ENCODE data around the gene CDH15.
A peak's percentile ranks its signal among the peaks of the same experiment; 100 is the strongest.
"Not testable (repeated sequence)": the region's sequence is repeated elsewhere in the genome, so short reads cannot be mapped to it uniquely, and the experiment has no call there.

Gene CDH15

GRCh38 chr16:89164436-89164835, 7.1 kb upstream of the CDH15 start:
- Histone ChIP-seq H3K9ac (ENCODE audit: low read depth in 1 of 2, low read length in 2 of 2) (no peak overlapping the region), H3K4me3 (ENCODE audit: low read depth in 1 of 2, low read length in 2 of 2) (no peak overlapping the region), H3K9me3 (ENCODE audit: control insufficient read depth in 1 of 2, low read length in 2 of 2) (no peaks in the 10 kb centered on the region), H3K27me3 (ENCODE audit: control insufficient read depth in 1 of 2, insufficient read depth in 2 of 2, low read length in 2 of 2) (peaks cover 11 to 20% of the 10 kb centered on the region in 2 donors), H3K4me1 (ENCODE audit: control insufficient read depth in 1 of 2, insufficient read depth in 2 of 2, low read length in 2 of 2) (peaks cover 5 to 6% of the 10 kb centered on the region in 2 donors), H3K27ac (ENCODE audit: low read depth, low read length) (no peak overlapping the region), H3K36me3 (ENCODE audit: control insufficient read depth in 1 of 2, insufficient read depth in 2 of 2, low read length in 2 of 2) (no peaks in the 10 kb centered on the region)

- Histone ChIP-seq H3K9ac (ENCODE audit: low read depth in 1 of 2, low read length in 2 of 2) (no peak overlapping the region), H3K9me3 (ENCODE audit: control insufficient read depth in 1 of 2, low read length in 2 of 2) (no peaks in the 10 kb centered on the region), H3K4me3 (ENCODE audit: low read depth in 1 of 2, low read length in 2 of 2) (no peak overlapping the region), H3K36me3 (ENCODE audit: control insufficient read depth in 1 of 2, insufficient read depth in 2 of 2, low read length in 2 of 2) (no peaks in the 10 kb centered on the region), H3K4me1 (ENCODE audit: control insufficient read depth in 1 of 2, insufficient read depth in 2 of 2, low read length in 2 of 2) (peaks cover 5 to 6% of the 10 kb centered on the region in 2 donors), H3K27ac (ENCODE audit: low read depth, low read length) (no peak overlapping the region), H3K27me3 (ENCODE audit: control insufficient read depth in 1 of 2, insufficient read depth in 2 of 2, low read length in 2 of 2) (peaks cover 11 to 25% of the 10 kb centered on the region in 2 donors)
Observed at GRCh38 chr16:89164847-89165680, 6.5 kb upstream of the CDH15 start.

DNA sequence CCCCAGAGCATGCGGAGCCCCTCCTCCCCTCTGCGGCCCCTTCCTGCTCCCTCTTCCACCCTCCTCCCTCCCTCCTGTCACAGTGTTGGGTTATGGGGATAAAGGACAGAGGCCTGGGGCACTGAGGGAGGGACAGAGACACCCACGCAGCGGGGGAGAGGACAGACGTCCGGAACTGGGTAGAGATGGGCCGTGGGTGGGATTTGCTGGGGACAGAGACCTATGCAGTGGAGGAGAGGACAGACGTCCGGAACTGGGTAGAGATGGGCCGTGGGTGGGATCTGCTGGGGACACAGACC, 5.9 kb upstream of the CDH15 start:
- not testable (repeated sequence) for H3K4me1 ChIP-seq (ENCODE audit: control insufficient read depth in 1 of 2, insufficient read depth in 2 of 2, low read length in 2 of 2); H3K4me3 ChIP-seq (ENCODE audit: low read depth in 1 of 2, low read length in 2 of 2); H3K9me3 ChIP-seq (ENCODE audit: control insufficient read depth in 1 of 2, low read length in 2 of 2); H3K27ac ChIP-seq (ENCODE audit: low read depth, low read length); H3K36me3 ChIP-seq (ENCODE audit: control insufficient read depth in 1 of 2, insufficient read depth in 2 of 2, low read length in 2 of 2); H3K9ac ChIP-seq (ENCODE audit: low read depth in 1 of 2, low read length in 2 of 2)
- peaks cover 11 to 25% of the 10 kb centered on the region in 2 donors for H3K27me3 ChIP-seq (ENCODE audit: control insufficient read depth in 1 of 2, insufficient read depth in 2 of 2, low read length in 2 of 2)

DNA sequence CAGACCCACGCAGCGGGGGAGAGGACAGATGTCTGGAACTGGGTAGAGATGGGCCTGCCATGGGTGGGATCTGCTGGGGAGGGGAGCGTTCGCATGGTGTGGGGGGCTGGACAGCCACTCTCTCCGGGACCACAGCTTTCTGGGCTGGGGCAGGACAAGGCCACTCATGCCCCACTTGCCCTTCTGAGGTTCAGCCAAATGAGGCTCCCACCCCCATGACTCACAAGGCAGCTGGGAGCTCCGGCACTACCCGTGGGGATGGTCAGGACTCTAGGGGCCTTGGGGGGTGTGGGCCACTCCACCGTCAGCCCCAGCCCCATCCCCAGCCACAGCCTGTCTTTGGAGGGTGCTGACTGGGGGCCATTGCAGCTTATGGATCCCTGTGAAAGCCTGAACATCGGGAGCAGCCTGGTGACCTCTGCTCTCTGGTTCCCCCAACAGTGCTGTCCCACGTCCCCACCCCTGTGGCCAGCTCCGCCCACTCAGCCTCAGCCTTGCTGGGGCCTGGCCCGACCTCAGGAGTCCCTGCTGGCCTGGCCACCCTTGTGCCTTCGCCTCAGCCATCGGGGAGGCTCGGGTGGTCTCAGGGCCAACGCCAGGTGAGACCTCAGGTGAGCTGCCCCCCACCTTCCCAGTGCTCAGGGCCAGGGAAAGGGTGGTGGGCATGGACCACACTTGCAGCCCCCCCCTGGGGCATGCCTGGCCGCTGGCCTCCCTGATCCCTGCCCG, 4.7 kb upstream of the CDH15 start:
- H3K4me1 ChIP-seq (ENCODE audit: control insufficient read depth in 1 of 2, insufficient read depth in 2 of 2, low read length in 2 of 2) = peaks cover 13 to 17% of the 10 kb centered on the region in 2 donors
- peak overlapping the region in 1 of 2 donors; percentile 35 for H3K4me3 ChIP-seq (ENCODE audit: low read depth in 1 of 2, low read length in 2 of 2)
- H3K9ac ChIP-seq (ENCODE audit: low read depth in 1 of 2, low read length in 2 of 2) = no peak overlapping the region
- peaks cover 11 to 19% of the 10 kb centered on the region in 2 donors for H3K27me3 ChIP-seq (ENCODE audit: control insufficient read depth in 1 of 2, insufficient read depth in 2 of 2, low read length in 2 of 2)
- H3K36me3 ChIP-seq (ENCODE audit: control insufficient read depth in 1 of 2, insufficient read depth in 2 of 2, low read length in 2 of 2) = no peaks in the 10 kb centered on the region
- no peaks in the 10 kb centered on the region for H3K9me3 ChIP-seq (ENCODE audit: control insufficient read depth in 1 of 2, low read length in 2 of 2)
- no peak overlapping the region for H3K27ac ChIP-seq (ENCODE audit: low read depth, low read length)

DNA sequence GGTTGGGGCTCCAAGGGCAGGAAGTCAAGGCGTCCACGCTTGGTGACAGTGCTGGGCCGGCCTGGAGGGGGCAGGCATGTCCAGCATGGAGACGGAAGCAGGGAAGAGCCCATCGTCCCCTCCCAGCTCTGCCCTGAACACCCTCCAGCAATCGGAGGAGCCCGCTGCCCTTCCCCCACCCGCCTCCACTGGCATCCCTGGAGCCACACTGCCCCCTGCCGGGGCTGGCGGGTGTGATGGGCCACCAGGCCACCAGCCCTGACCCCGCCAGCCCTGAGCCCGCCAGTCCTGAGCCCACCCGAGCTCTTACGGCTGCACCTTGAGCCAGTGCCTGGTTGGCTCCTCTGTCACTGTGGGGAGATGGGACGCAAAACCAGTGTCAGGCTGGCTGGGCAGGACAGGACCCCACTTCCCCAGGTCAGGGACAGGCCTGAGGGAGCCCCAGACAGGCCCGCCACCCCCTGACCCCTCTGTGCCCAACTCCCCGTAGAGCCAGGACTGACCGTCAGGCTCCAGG, 4.1 kb upstream of the CDH15 start:
- Histone ChIP-seq H3K9me3 (ENCODE audit: control insufficient read depth in 1 of 2, low read length in 2 of 2) (no peaks in the 10 kb centered on the region), H3K4me3 (ENCODE audit: low read depth in 1 of 2, low read length in 2 of 2) (peak overlapping the region in 1 of 2 donors; percentile 35), H3K36me3 (ENCODE audit: control insufficient read depth in 1 of 2, insufficient read depth in 2 of 2, low read length in 2 of 2) (no peaks in the 10 kb centered on the region), H3K4me1 (ENCODE audit: control insufficient read depth in 1 of 2, insufficient read depth in 2 of 2, low read length in 2 of 2) (peaks cover 13 to 18% of the 10 kb centered on the region in 2 donors), H3K9ac (ENCODE audit: low read depth in 1 of 2, low read length in 2 of 2) (no peak overlapping the region), H3K27me3 (ENCODE audit: control insufficient read depth in 1 of 2, insufficient read depth in 2 of 2, low read length in 2 of 2) (peaks cover 18 to 24% of the 10 kb centered on the region in 2 donors), H3K27ac (ENCODE audit: low read depth, low read length) (no peak overlapping the region)

DNA sequence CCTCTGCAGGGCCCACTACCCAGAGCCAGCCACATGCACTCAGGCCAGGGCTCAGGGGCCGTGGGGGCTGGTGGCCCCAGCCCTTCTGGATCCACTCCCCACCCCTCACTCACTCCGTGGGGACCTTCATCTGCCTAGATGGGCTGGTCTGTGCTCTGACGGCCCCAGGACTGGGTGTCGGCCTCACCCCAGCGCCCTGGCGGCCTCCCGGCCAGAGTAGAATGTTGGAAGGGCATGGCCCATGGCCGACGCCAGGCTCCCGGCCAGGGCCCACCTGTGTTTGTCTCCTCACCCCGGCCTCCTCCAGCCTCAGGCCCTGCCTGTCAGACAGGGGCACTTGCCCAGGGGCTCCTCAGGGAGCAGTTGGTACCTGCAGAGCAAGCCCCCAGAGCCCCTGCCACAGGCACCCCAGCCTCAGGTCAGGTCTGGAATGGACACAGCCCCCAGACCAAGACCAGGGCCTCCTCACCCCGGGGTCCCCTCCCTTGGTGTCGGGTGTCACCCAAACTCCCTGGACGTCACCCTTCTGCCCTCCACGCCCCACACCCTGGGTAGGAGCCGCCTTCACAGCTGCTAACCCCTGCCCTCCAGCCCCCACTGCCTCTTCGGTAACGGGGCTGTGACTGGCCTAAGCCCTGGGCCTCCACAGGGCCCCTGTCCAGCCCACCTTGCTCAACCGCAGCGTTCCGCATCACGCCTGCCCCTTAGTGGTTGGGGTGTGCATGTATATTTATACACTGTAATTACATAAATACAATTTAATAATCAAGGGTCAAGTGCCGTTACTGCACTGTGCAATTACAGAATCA, 3.0 kb upstream of the CDH15 start:
- peaks cover 13 to 18% of the 10 kb centered on the region in 2 donors for H3K4me1 ChIP-seq (ENCODE audit: control insufficient read depth in 1 of 2, insufficient read depth in 2 of 2, low read length in 2 of 2)
- H3K27ac ChIP-seq (ENCODE audit: low read depth, low read length) = no peak overlapping the region
- no peaks in the 10 kb centered on the region for H3K36me3 ChIP-seq (ENCODE audit: control insufficient read depth in 1 of 2, insufficient read depth in 2 of 2, low read length in 2 of 2)
- H3K9ac ChIP-seq (ENCODE audit: low read depth in 1 of 2, low read length in 2 of 2) = no peak overlapping the region
- peaks cover 27 to 31% of the 10 kb centered on the region in 2 donors for H3K27me3 ChIP-seq (ENCODE audit: control insufficient read depth in 1 of 2, insufficient read depth in 2 of 2, low read length in 2 of 2)
- no peak overlapping the region for H3K4me3 ChIP-seq (ENCODE audit: low read depth in 1 of 2, low read length in 2 of 2)
- H3K9me3 ChIP-seq (ENCODE audit: control insufficient read depth in 1 of 2, low read length in 2 of 2) = no peaks in the 10 kb centered on the region

GRCh38 chr16:89169778-89170177, 1.8 kb upstream of the CDH15 start:
- H3K27me3 ChIP-seq (ENCODE audit: control insufficient read depth in 1 of 2, insufficient read depth in 2 of 2, low read length in 2 of 2) = peaks cover 27 to 37% of the 10 kb centered on the region in 2 donors

DNA sequence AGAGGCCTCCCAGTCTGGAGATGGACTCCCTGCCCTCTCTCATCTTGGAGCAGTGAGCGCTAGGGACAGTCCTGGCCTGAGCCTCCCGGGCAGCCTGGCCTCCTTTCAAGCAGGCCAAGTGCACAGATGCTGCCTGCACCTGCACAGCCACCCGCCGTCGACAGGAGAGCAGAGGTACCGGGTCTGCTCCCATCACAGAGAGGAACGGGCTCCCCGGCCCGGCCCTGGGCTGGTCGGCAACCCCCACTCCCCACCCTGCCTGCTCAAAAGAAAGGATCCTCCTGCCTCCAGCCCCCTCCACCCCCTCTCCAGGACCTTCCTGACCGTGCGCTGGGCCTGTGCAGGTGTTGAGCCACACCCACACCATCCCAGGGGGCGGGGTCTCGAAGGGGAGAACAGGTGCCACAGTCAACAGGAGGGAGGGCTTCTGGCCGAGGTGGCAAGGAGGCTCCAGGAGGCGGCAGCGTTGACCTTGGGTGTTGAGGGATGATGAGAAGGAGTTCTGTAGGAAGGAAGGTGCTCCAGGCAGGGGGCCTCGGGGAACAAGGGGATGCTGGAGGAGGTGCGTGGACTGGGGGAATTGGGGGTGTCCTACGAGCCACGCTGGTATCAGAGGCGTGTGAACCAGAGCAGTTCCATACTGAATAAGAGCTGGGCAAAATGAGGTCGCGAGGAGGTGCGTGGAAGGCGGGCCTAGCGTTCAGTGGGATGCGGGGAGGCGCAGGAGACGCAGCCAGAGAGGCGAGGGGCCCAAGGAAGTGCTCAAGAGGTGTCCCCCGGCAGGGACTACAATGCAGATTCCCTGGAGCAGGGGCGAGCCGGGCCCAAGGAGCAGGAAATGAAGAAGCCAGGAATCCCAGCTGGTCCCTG, 967 bp upstream of the CDH15 start:
- Histone ChIP-seq H3K9ac (ENCODE audit: low read depth in 1 of 2, low read length in 2 of 2) (peak overlapping the region in 1 of 2 donors; percentile 38), H3K27ac (ENCODE audit: low read depth, low read length) (no peak overlapping the region), H3K27me3 (ENCODE audit: control insufficient read depth in 1 of 2, insufficient read depth in 2 of 2, low read length in 2 of 2) (peaks cover 27 to 40% of the 10 kb centered on the region in 2 donors), H3K9me3 (ENCODE audit: control insufficient read depth in 1 of 2, low read length in 2 of 2) (no peaks in the 10 kb centered on the region), H3K36me3 (ENCODE audit: control insufficient read depth in 1 of 2, insufficient read depth in 2 of 2, low read length in 2 of 2) (no peaks in the 10 kb centered on the region), H3K4me3 (ENCODE audit: low read depth in 1 of 2, low read length in 2 of 2) (peak overlapping the region; percentile 45 to 59), H3K4me1 (ENCODE audit: control insufficient read depth in 1 of 2, insufficient read depth in 2 of 2, low read length in 2 of 2) (peaks cover 13 to 18% of the 10 kb centered on the region in 2 donors)

More at GRCh38 chr16:89169778-89170177, 1.8 kb upstream of the CDH15 start:
- H3K9ac ChIP-seq (ENCODE audit: low read depth in 1 of 2, low read length in 2 of 2) = no peak overlapping the region
- H3K9me3 ChIP-seq (ENCODE audit: control insufficient read depth in 1 of 2, low read length in 2 of 2) = no peaks in the 10 kb centered on the region
- no peak overlapping the region for H3K4me3 ChIP-seq (ENCODE audit: low read depth in 1 of 2, low read length in 2 of 2)
- no peak overlapping the region for H3K27ac ChIP-seq (ENCODE audit: low read depth, low read length)
- peaks cover 13 to 18% of the 10 kb centered on the region in 2 donors for H3K4me1 ChIP-seq (ENCODE audit: control insufficient read depth in 1 of 2, insufficient read depth in 2 of 2, low read length in 2 of 2)
- H3K36me3 ChIP-seq (ENCODE audit: control insufficient read depth in 1 of 2, insufficient read depth in 2 of 2, low read length in 2 of 2) = no peaks in the 10 kb centered on the region

DNA sequence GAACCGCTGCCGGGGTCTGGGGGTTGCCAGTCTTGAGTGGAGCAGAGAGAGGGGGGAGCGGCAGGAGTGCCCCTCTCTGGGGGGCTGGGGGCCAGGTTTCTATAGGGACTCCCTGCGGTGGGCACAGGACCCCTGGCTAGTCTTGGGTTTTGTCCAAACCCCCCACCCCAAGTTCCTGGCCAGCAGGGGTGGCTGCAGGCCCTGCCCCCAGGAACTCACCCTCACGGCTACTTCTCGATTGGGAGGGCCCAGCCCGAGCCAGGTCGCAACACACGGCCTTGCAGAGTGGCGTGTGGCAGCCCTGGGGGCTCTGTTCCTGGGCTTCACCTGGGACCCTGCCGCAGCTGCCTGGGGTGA, 601 bp downstream of the CDH15 start:
- no peaks in the 10 kb centered on the region for H3K36me3 ChIP-seq (ENCODE audit: control insufficient read depth in 1 of 2, insufficient read depth in 2 of 2, low read length in 2 of 2)
- no peak overlapping the region for H3K27ac ChIP-seq (ENCODE audit: low read depth, low read length)
- no peak overlapping the region for H3K4me3 ChIP-seq (ENCODE audit: low read depth in 1 of 2, low read length in 2 of 2)
- H3K9me3 ChIP-seq (ENCODE audit: control insufficient read depth in 1 of 2, low read length in 2 of 2) = no peaks in the 10 kb centered on the region
- H3K27me3 ChIP-seq (ENCODE audit: control insufficient read depth in 1 of 2, insufficient read depth in 2 of 2, low read length in 2 of 2) = peaks cover 22 to 40% of the 10 kb centered on the region in 2 donors
- no peak overlapping the region for H3K9ac ChIP-seq (ENCODE audit: low read depth in 1 of 2, low read length in 2 of 2)
- H3K4me1 ChIP-seq (ENCODE audit: control insufficient read depth in 1 of 2, insufficient read depth in 2 of 2, low read length in 2 of 2) = peaks cover 11 to 15% of the 10 kb centered on the region in 2 donors

Data from duodenal mucosa (tissue), 2 donors.